NK-92 (cell line): ENCODE data around the gene TMEM134.

ENCODE experiments used
- DNase-seq: peaks from one replicate; lab custom pipeline; 2025; ENCODE audit not compliant: unreplicated experiment; lab: John Stamatoyannopoulos, UW

Gene TMEM134

GRCh38 chr11:67440229-67441097, 28.6 kb downstream of the TMEM134 start:
- no peak for DNase-seq

DNA sequence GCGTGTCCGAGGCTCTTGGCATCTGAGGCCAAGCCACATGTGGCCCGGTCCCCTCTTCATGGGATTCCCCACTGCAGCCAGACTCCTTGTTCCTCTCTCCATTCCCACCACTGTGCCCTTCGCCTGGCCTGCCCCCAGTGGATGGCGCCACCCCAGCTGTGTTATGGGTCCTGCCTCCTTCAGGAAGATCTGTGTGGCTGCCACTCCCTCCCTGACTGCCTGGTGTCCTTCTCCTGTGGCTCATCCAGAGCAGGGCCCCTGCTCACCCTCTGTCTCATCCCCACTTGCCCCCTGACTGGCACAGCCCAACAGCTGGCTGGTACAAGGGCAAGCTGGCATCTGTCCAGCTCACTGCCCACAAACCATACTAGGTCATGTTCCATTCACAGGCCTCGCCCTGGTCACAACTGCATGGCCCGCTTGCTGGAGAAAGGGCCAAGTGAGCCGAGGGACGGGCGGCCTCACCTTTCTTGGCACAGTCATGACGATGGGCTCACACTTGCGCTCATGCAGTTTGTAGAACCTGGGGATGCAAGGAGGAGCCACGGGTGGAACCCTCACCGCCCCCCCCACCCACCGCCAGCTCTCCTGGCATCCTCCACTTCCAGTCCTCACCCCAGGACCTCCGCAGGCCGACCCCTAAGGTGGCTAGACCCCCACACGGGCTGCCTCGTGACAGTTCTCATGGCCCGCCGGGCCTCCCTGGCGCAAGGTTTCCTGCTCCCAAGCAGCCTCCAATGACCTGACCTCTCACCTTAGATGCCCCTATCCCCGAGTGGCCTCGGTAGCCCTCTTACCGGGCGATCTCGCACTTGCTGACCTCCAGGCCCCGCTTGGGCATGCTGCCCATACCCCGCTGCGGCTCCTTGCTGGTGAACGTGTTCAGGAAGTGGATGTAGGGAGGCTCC, 29.5 kb downstream of the TMEM134 start:
- no peak for DNase-seq

- no peak for DNase-seq
Measured at GRCh38 chr11:67438158-67438902, 30.7 kb downstream of the TMEM134 start.

DNA sequence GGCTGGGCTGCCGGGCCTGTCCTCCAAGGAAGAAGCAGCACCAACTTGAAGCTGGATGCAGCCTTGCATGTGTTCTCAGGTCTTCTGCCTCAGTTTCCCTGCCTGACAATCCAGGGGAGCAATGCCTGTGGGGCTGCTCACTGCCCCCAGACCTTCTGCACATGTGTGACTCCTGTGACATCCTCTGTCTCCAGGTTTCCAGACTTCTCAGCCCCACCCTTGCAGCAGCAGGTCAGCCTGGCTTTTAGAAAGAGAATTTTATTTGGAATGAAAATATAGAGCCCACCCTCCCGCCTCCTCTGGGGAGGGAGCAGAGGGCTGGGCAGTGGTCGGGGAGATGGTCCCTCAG, 31.3 kb downstream of the TMEM134 start:
- no peak for DNase-seq

GRCh38 chr11:67437082-67437808, 31.8 kb downstream of the TMEM134 start, which contains the start of gene PTPRCAP:
TSS of gene PTPRCAP (minus strand) at chr11:67437682. CDS start at chr11:67437619, 63 bp downstream.
- no peak for DNase-seq

- no peak for DNase-seq
Measured at GRCh38 chr11:67436459-67437081, 32.5 kb downstream of the TMEM134 start.

DNA sequence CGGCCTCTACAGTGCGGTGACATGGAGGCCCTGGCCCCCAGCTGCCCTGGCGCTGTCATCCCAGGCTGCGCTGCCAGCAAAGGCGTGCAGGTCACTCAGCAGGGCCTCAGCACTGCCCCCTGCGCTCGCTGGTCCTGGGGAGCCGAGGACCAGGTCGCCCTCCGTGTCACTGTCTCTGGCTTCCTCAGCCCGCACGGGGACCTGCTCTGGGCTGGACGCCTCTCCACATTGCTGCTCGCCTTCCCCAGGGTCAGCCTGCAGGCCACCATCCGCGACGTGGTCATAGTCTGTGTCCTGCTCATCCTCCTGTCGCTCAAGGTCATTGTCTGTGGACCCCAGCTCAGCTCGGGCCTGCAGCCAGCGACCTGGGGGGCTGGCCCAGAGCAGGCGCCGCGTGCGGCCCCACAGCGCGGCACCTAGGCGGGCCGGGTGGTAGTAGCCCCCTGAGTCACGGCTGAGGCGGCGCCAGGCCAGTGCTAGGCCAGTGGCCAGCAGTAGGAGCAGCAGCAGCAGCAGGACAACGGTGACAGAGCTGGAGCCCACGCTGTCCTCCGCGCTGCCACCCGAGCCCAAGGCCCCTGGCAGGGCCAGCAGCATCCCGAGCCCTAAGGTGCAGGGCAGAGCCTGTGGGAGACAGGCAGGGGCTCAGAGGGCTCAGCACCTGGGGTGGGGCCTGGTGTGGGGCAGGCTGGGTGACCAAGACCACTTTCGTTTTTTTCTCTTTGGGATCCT, 33.2 kb downstream of the TMEM134 start:
- no peak for DNase-seq

- no peak for DNase-seq
Measured at GRCh38 chr11:67435031-67435726, 33.9 kb downstream of the TMEM134 start.

DNA sequence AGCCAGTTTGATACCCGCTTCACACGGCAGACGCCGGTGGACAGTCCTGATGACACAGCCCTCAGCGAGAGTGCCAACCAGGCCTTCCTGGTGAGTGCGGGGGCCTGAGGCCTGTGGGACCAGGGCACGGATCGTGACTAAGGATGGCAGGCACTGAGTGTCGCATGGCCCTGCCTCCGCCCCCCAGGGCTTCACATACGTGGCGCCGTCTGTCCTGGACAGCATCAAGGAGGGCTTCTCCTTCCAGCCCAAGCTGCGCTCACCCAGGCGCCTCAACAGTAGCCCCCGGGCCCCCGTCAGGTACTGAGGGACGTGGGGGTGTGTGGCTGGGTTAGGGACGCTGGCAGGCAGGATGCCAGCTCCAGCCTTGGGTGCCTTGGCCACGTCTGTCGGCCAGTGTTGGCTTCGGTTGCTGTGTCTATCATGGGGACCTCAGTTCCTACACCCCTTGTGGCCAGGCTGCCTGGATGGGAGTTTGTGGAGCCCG, 34.6 kb downstream of the TMEM134 start:
- no peak for DNase-seq

GRCh38 chr11:67433536-67434394, 35.3 kb downstream of the TMEM134 start:
- DNase-seq, result no peak

GRCh38 chr11:67432655-67433349, 36.2 kb downstream of the TMEM134 start:
- no peak for DNase-seq

DNA sequence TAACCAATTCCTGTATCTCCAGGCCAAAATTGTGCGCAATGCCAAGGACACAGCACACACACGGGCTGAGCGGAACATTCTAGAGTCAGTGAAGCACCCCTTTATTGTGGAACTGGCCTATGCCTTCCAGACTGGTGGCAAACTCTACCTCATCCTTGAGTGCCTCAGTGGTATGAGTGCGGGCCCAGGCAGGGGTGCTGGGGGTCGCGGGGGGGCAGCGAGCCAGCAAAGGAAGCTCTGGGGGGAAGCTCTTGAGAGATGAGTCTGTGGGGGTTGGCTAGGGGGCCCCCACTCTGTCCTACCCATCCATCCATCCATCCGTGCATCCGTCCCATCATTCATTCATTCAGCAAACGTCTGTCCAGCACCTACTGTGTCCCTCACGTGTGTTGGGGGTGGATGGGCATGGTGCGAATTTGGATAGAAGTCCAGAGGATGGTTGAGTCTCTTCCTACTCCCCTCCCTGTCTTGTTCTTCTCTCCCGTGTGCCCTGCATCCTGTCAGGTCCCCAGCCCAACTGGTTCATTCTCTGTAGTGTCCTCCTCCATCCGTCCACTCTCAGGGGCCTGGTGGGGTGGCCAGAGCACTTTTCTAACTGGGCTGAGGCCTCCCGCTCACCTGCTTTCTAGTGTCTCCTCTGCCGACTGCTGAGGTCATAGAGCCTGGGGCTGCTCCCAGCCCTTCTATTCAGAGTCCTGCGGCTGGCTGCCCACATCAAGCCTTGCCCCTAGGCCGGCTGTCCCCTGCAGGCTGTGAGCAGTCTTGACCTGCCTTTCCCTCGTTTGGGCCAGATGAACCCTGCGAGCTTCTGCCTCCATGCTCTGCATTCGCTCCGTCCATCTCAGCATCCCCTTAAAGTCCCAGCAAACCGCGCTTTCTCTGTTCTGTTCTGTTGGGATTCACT, 37.5 kb downstream of the TMEM134 start:
- no peak for DNase-seq

GRCh38 chr11:67429722-67430121, 39.3 kb downstream of the TMEM134 start:
- DNase-seq, result no peak

DNA sequence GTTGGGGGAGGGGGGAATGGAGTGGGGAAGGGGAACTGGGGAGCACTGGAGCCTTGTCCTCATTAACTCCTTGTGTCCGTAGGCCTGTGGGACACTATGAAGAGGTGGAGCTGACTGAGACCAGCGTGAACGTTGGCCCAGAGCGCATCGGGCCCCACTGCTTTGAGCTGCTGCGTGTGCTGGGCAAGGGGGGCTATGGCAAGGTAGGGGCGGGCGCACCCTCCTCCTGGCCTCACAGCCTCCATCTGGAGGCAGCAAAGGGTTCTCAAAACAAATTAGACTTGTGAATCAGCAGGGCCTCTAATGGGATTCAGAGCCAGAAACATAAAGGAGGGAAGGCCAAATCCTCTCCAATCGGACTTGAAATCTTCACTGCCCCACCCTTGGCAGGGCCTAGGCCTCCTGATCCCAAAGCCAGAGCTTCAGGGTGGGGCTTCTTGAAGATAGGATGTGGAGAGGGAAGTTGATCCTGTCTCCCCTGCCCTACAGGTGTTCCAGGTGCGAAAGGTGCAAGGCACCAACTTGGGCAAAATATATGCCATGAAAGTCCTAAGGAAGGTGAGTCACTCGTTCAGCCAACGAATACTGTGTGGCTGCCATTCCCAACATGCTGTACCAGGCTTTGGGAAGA, 39.9 kb downstream of the TMEM134 start:
- DNase-seq, result no peak
